ENCODE data around the gene SRSF10.

SRSF10 gene

DNA sequence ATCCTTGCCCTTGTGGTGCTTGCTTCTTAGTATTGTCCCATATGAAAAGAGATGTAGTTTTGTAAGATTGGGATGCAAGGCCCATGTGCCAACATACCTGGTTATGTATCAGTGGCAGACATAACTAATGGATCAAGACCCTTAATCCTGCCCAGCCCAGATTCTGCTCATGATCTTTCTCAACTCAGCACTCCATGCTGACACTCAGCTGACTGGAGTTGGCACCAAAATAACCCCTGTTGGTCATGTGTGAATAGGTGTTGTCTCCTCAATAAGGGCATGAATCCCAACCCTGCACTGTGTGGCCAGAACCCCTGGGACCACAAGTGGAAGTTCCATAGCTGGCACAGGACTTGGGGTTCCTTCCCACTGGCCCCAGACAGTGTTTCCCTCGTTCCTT is 53.0 kb downstream of the SRSF10 start:
- DNase-seq (ENCODE audit: low read depth): no peak
- TF ChIP-seq, protein P1, sequence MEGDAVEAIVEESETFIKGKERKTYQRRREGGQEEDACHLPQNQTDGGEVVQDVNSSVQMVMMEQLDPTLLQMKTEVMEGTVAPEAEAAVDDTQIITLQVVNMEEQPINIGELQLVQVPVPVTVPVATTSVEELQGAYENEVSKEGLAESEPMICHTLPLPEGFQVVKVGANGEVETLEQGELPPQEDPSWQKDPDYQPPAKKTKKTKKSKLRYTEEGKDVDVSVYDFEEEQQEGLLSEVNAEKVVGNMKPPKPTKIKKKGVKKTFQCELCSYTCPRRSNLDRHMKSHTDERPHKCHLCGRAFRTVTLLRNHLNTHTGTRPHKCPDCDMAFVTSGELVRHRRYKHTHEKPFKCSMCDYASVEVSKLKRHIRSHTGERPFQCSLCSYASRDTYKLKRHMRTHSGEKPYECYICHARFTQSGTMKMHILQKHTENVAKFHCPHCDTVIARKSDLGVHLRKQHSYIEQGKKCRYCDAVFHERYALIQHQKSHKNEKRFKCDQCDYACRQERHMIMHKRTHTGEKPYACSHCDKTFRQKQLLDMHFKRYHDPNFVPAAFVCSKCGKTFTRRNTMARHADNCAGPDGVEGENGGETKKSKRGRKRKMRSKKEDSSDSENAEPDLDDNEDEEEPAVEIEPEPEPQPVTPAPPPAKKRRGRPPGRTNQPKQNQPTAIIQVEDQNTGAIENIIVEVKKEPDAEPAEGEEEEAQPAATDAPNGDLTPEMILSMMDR (IDR thresholded peaks at IDR 0.05; ENCODE audit: low read length, missing control alignments): no peak
- H3K4me3 ChIP-seq (replicated peaks; ENCODE audit: low read depth, low read length): no peak overlapping the region

DNA sequence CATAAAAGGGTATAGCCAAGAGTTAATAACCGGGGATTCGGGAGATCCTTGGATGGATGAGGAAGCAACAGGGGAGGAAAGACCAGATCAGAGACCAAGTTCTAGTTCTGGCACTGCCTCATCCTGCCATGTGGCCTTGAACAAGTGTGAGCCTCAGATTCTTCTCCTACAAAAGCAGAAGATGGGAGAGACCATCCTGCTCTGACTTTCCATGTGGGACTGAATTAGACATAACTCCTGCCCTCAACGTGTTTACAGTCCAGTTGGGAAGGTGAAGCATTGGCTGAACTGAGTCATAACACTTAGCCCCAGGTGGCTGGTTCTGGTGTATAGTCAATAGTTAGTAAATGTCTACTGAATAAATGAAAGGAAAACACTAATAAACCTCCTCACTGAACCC is 54.8 kb downstream of the SRSF10 start:
- DNase-seq (ENCODE audit: low read depth): no peak
- no peak overlapping the region for H3K4me3 ChIP-seq (replicated peaks; ENCODE audit: low read depth, low read length)
- TF ChIP-seq, protein P1 (IDR thresholded peaks at IDR 0.05; ENCODE audit: low read length, missing control alignments): no peak

DNA sequence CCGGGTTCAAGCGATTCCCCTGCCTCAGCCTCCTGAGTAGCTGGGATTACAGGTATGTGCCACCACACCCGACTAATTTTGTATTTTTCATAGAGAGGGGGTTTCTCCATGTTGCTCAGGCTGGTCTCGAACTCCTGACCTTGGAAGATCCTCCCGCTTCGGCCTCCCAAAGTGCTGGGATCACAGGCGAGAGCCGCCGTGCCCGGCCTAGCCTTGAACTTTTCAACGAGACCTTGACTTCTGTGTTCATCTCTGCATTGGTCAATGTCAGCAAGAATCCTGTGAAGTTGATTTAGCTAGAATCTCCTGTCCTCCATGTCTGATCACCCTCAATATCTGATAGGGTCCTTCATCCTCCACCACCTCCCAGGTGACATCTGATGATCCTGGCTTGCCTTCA is 55.5 kb downstream of the SRSF10 start:
- TF ChIP-seq, protein P1 (IDR thresholded peaks at IDR 0.05; ENCODE audit: low read length, missing control alignments): no peak
- DNase-seq (ENCODE audit: low read depth): no peak
- no peak overlapping the region for H3K4me3 ChIP-seq (replicated peaks; ENCODE audit: low read depth, low read length)

DNA sequence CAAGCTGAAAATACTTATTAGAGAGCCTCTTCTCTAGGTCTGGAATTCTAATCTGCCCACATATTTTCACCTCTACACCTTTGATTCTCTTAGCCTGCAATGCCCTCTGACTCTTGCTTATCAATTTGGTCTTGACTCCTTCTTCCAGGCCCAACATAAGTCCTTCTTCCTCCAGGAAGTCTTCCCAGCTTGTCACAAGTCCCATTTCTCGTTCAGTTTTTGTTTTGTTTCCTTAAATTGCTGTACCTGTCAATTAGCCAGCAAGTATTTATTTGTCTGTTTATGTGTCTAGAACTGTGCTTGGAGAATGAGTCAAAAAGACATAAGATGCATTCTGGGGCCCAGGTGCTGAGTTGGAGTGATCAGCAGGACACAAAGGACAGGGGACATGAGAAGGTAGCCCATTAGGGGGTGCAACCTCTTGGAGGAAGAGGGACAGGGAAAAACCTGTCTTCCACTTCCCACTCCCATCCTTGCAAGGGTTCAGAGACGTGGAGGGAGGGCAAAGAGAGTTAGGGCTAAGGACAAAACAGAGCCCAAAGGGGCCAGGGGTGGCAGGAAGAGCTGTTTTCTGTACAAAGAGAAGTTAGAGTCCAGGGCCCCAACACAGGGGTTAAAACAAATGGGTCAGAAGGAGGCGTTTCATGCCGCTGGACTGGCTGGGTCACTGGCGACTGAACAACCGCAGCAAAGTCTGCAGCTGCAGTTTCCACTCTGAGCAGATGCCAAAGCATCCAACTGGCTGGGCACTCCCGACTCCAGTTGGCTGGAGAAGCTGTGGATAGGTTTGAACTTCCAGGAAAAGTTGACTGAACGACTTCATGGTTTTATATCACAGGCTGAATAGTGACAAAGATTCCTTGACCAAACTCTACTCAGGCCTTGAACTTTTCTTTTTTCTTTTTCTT is 56.3 kb downstream of the SRSF10 start:
- TF ChIP-seq, protein P1 (IDR thresholded peaks at IDR 0.05; ENCODE audit: low read length, missing control alignments): no peak
- no peak for DNase-seq (ENCODE audit: low read depth)
- no peak overlapping the region for H3K4me3 ChIP-seq (replicated peaks; ENCODE audit: low read depth, low read length)

DNA sequence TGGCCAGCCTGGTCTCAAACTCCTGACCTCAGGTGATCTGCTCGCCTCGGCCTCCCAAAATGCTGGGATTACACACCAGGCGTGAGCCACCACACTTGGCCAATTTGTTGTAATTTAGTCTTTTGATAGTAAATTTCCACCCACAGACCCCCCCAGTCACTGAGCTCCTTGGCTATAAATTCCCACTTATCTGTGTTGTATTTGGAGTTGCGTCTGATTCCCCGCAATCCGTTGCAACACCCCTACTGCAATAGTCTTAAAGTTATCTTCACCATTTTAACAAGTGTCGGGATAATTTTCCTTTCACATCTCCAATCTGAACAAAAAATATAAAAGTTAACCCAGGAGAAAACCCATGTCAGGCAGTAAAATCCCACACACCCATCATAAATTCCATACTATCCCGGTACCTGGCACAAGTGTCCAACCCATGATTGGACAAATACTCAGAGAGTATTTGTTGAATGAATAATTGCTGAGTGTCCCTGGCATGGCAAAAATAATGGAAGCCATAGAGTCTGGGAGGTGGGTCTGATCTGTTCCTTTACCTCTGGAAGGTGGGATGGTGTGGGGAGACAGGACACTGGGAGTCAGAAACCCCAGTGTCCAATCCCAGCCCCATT is 57.7 kb downstream of the SRSF10 start:
- DNase-seq (ENCODE audit: low read depth): no peak
- TF ChIP-seq, protein P1 (IDR thresholded peaks at IDR 0.05; ENCODE audit: low read length, missing control alignments): no peak
- H3K4me3 ChIP-seq (replicated peaks; ENCODE audit: low read depth, low read length): no peak overlapping the region

DNA sequence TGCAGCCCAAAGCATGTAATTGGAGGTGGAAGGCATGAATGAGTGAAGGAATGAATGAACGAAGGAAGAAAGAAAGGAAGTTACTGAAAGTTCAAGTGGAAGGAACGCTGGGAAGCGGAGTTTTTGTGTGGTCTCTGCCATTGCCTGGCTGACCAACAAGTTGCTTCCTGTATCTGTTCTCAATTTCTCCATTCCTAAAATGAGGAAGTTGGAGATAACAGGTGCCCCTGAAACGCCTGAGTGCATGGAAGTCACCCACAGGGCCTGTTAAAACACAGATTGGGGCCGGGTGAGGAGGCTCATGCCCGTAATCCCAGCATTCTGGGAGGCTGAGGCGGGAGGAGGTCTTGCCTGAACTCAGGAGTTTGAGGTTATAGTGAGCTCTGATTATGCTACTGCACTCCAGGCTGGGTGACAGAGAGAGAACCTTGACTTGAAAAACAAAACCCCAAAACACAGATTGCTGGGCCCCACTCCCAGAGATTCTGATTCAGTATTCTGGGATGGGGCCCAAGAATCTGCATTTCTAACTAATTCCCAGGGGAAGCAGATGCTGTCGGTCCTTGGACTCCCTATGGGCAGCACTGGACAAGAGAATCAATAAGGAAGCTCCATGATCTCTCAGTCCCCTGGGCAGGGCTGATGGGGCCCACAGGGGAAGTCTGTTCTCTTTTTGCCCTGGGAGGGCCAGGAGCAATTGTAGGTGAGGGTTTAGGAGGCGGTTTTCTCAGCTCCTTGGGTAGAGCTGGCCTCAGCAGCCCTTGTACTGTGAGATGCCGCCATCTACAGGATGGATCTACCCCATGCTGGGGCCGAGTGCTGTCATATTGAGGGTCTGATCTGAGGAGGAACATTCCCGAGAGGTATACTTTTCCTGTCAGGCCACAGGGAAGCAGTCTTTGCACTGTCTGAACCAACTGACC is 63.7 kb downstream of the SRSF10 start:
- H3K4me3 ChIP-seq (replicated peaks; ENCODE audit: low read depth, low read length): no peak overlapping the region
- DNase-seq (ENCODE audit: low read depth): peak; percentile 70
- TF ChIP-seq, protein P1 (IDR thresholded peaks at IDR 0.05; ENCODE audit: low read length, missing control alignments): peak; percentile 66
